ENCODE measurements around the gene GRXCR1.
A peak's percentile ranks its signal among the peaks of the same experiment; 100 is the strongest.

Gene GRXCR1

DNA sequence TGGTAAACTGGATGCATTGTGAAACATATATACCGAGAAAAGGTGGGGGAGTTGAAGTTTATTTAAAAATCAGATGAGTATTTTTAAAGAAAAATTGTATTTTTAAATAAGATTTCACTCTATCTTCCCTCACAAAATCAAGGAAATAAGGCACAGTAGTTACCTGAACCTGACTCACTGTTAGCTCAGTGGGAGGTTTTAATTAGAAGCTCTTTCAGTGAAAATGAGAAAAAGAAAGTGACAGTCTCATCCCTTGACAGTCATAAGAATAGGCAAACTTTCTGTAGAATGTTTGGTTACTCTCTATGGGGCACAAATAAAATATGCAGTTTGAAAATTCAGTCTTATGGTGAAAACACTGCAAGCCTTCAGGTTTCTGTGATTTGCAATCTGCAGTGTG lies 49.7 kb downstream of the GRXCR1 start:
- no peak for DNase-seq

GRCh38 chr4:42945874-42946273 lies 53.4 kb downstream of the GRXCR1 start:
- no peak for DNase-seq

DNA sequence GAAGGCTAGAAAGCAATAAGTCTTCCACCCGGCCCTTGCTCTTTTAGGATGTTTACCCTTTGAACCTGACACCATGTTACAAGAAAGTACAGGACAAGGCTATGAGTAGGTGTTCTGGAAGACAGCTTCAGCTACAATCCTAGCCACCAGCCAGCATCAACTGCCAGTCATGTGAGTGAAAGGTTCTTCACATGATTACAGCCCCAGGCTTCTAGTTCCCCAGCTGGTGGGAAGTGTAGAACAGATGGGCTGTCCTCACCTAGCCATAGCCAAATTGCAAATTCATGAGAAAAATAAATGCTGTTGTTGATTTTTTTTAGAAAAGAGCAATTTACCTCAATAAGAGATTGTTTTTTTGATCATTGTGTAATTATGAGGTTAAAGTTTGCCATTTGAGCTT lies 60.8 kb downstream of the GRXCR1 start:
- no peak for DNase-seq

DNA sequence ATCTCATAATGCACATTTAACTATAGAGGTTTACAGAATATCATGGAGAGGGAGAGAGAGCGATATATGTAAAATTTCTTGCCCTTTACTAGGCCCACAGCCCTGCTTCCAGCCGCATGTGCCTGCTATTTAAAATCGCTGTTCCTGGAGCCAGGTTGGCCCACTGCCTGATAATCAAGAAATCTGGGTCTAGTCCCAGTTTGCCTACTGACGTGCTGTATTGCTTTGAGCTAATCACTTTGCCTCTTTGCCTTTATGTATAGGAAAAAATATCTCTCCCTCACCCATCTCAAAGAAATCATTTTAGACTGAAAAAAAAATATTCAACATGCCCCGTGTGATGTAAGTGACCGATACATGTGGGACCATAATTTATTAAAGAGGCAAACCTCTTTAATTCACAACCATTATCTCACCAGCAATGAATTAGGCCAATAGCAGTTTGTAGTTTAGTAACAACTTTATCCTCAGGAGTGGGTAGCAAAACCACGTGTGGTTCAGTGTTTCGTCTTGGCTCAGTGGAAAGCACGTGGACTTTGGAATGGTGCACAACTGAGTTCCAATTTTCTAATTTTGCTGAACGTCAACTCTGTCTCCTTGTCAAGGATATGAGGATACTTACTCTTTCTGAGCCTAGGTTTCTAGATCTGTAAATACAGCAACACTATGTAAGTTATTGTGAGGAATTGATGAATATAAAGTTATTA lies 62.6 kb downstream of the GRXCR1 start:
- DNase-seq = no peak

- no peak for DNase-seq
Observed at GRCh38 chr4:42955746-42956505, 63.4 kb downstream of the GRXCR1 start.

GRCh38 chr4:42965326-42965725 lies 72.8 kb downstream of the GRXCR1 start:
- DNase-seq = no peak

- no peak for DNase-seq
Observed at GRCh38 chr4:42985976-42986375, 93.5 kb downstream of the GRXCR1 start.

DNA sequence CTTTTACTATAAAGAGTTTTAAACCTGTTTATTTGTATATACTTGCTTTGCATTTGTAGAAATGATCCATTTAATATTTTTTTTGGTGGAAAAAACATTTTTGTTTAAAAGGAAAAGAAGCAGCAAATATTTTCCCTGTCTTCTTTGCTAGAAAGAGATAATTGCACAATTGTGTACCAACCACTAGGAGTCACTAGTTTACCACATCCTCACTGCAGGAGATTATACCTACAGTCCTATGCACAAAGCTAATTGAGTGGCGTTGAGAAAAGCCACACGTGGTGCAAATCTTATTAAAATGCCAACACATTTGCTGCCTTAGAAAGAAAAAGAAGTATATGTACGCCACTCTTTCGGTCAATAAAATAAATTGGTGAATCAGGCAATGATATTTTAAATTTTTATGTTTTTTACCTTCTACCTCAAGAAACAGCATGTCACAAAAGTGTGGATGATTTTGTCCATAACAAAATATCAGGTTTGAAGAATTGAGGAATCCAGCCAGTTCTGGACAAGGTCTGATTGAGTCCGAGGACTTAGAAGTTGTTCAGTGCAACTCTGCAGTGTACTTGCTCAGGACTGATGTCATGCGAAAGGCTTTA lies 102.9 kb downstream of the GRXCR1 start:
- DNase-seq = peak in 1 of 2 donors; percentile 9

DNA sequence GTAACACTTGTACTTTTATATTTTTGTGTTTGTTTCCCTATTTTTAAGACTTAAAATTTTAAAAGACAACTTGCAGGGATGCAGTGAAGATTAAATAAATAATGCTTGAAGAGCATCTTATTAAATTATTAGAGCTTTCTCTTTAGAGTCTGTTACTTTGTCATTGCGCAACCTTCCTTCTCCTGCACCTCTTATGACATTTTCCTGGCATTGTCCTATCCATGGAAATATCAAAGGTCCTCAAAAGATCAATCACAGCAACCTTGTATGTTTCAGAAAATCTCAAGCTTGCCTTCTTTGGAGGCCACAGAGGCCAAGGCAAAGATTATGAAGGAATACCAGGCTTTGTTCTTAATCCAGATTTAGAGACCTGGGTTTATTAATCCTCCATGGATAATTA lies 116.3 kb downstream of the GRXCR1 start:
- DNase-seq = no peak

GRCh38 chr4:43014256-43014655 lies 121.7 kb downstream of the GRXCR1 start:
- no peak for DNase-seq

DNA sequence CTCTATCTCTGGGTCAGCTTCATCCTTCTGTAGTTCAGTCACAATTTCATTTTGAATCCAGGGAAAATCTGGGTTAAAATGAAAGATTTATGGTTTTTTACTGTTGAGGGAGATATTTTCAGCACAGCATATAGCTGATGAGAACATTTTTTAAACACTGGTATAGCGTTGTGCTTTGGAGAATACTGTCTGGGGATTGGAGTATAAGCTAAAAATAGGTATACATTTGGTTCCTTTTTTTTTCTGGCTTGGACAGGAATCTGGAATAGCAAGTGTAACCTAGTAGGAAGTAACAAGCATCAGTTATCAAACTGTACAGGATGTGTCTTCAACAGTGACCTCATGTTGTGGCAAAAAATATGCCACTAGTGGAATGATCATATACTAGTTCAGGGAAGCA lies 149.1 kb downstream of the GRXCR1 start:
- no peak for DNase-seq

GRCh38 chr4:43047058-43047457 lies 154.5 kb downstream of the GRXCR1 start:
- no peak for DNase-seq

DNA sequence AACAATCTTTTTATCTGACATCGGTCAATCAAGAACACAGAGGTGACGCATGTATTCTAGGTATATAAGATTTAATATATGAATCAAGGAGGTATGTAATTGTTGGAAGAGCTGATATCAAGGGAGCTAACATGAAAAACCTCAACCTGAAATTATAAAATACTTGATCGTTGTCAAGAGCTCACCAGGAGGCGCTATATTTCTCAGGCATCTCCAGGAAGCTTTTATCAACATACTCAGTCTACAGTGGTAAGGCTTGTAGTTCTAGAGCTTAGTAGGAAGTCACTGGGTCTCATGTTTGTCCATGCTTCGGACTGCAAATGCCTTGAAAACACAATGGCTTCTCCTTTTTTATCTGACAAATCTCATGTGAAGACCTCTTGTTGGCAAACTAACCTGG lies 156.1 kb downstream of the GRXCR1 start:
- no peak for DNase-seq

DNA sequence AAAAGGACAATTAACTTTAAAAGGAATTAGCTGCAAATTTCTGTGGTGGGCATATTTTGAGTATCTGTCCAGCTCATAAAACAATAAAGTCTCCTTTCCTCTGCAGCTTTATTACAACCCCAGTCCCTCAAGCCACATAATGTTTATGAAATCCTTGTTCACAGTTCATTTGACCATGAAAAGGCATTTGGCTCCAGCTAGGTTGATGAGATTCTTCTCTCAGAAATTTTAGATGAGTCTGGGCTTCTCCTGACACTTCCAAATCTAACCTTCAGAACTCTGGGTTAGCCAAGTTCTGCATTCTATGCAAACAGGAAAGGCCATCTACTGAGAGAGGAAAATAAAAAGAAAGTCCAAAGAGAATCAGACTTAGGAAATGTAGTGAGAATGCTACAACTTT lies 156.8 kb downstream of the GRXCR1 start:
- no peak for DNase-seq

GRCh38 chr4:43066415-43066814 lies 173.9 kb downstream of the GRXCR1 start:
- DNase-seq = no peak

GRCh38 chr4:43071069-43071468 lies 178.6 kb downstream of the GRXCR1 start:
- no peak for DNase-seq

Measured in inflammatory macrophage treated with lipopolysaccharide for 1 hour (primary cell).